Islet precursor cell (in vitro differentiated cells): ENCODE measurements around the gene SCAANT1.
A peak's percentile ranks its signal among the peaks of the same experiment; 100 is the strongest.

Source experiments
- DNase-seq: peaks from one replicate; pipeline ENCODE4 v3.0.0-alpha.2; 2018

Gene SCAANT1

GRCh38 chr3:63933459-63933858, 21.3 kb upstream of the SCAANT1 start:
- DNase-seq, result no peak

- DNase-seq, result no peak
These were observed 20.5 kb upstream of the SCAANT1 start for GRCh38 chr3:63932509-63933212.

GRCh38 chr3:63931290-63931689, 19.1 kb upstream of the SCAANT1 start:
- DNase-seq, result peak; percentile 61

GRCh38 chr3:63927422-63928280, 15.5 kb upstream of the SCAANT1 start:
- no peak for DNase-seq

GRCh38 chr3:63926309-63926708, 14.1 kb upstream of the SCAANT1 start:
- DNase-seq, result no peak

- no peak for DNase-seq
These were observed 10.5 kb upstream of the SCAANT1 start for GRCh38 chr3:63922491-63923199.

GRCh38 chr3:63921741-63922482, 9.7 kb upstream of the SCAANT1 start:
- DNase-seq, result no peak

GRCh38 chr3:63920001-63920400, 7.8 kb upstream of the SCAANT1 start:
- no peak for DNase-seq

- no peak for DNase-seq
These were observed 6.1 kb upstream of the SCAANT1 start for GRCh38 chr3:63918321-63918720.

GRCh38 chr3:63914312-63914711, 2.1 kb upstream of the SCAANT1 start:
- DNase-seq, result no peak

GRCh38 chr3:63912768-63913588, 795 bp upstream of the SCAANT1 start:
- DNase-seq, result no peak

GRCh38 chr3:63911509-63911872, 692 bp downstream of the SCAANT1 start:
- DNase-seq, result no peak

GRCh38 chr3:63910891-63911290, 1.3 kb downstream of the SCAANT1 start:
- no peak for DNase-seq

- DNase-seq, result no peak
These were observed 2.2 kb downstream of the SCAANT1 start for GRCh38 chr3:63910001-63910400.

- DNase-seq, result no peak
These were observed 2.8 kb downstream of the SCAANT1 start for GRCh38 chr3:63909431-63909830.

- no peak for DNase-seq
These were observed 3.4 kb downstream of the SCAANT1 start for GRCh38 chr3:63908776-63909175.

GRCh38 chr3:63908081-63908736, 4.0 kb downstream of the SCAANT1 start:
- DNase-seq, result no peak

GRCh38 chr3:63905731-63906620, 6.2 kb downstream of the SCAANT1 start:
- no peak for DNase-seq

- DNase-seq, result no peak
These were observed 11.7 kb downstream of the SCAANT1 start for GRCh38 chr3:63900459-63900858.

GRCh38 chr3:63900010-63900409, 12.2 kb downstream of the SCAANT1 start:
- no peak for DNase-seq
